Activated CD4-positive, alpha-beta T cell treated with anti-CD3 and anti-CD28 coated beads, Interleukin-2, amount 50 U/mL, for 4 hours (primary cell): ENCODE data around the gene FOXD4.
"Not testable (repeated sequence)": the region's sequence is repeated elsewhere in the genome, so short reads cannot be mapped to it uniquely, and the experiment has no call there.

ENCODE experiments used
- DNase-seq, 2 experiments: peaks; one replicate each; pipeline ENCODE4 v3.0.0-alpha.2; 2020

The FOXD4 gene

DNA sequence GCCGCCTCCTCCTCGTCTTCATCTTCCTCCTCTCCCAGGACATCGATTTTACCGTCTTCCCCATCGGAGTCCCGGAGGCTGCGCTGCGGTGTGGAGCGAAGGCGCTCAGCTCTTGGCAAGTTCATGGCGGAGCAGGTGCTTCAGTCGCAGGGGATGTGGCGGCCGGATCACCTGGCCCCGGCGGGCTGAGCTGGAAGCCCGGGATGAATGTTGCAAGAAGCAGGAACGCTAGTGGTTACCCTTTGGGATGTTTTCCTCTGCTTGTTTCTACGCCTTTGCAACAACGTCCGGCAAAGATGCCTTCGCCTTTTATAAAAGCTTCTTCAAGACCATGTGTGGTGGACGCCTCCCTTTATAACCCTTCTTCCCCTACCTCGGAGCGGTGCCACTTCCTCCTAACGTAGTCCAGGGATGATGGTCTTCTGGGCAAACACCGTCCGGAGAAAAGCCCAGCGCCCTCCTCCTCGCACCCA is at the start of gene FOXD4:
TSS of gene FOXD4 (minus strand) at position 423 of the 473 bp plus-strand sequence. CDS start at position 125, 298 bp downstream.
- DNase-seq, result not testable (repeated sequence)

GRCh38 chr9:159871-160270 is 41.7 kb upstream of the FOXD4 start:
- not testable (repeated sequence) for DNase-seq

- DNase-seq, result not testable (repeated sequence)
Measured at GRCh38 chr9:151173-151572, 33.0 kb upstream of the FOXD4 start.

- not testable (repeated sequence) for DNase-seq
Measured at GRCh38 chr9:139880-140279, 21.7 kb upstream of the FOXD4 start.

GRCh38 chr9:117144-117994 is 848 bp downstream of the FOXD4 start:
- not testable (repeated sequence) for DNase-seq

- not testable (repeated sequence) for DNase-seq
Measured at GRCh38 chr9:116239-117077, 1.8 kb downstream of the FOXD4 start.

DNA sequence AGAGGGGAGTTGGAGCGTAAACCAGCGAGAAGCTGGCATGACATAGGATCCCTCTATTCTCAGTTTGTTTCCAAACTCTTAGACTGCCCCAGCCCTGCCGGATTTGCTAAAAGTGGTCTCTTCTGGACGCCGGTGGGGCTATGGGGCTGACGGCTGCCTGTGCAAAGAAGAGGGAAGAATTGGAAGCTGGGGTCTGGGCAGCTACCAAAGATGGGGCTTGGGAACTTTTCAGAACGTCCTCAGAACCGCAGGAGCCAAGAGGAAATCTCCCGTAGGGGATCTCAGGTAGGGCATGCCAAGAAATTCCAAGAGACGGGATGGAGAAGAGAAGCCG is 3.1 kb downstream of the FOXD4 start:
- not testable (repeated sequence) for DNase-seq

GRCh38 chr9:114267-115117 is 3.7 kb downstream of the FOXD4 start:
- DNase-seq, result not testable (repeated sequence)

- not testable (repeated sequence) for DNase-seq
Measured at GRCh38 chr9:113468-114266, 4.5 kb downstream of the FOXD4 start.

- DNase-seq, result not testable (repeated sequence)
Measured at GRCh38 chr9:112589-113467, 5.4 kb downstream of the FOXD4 start.

GRCh38 chr9:110672-111071 is 7.5 kb downstream of the FOXD4 start:
- DNase-seq, result not testable (repeated sequence)

GRCh38 chr9:109540-109939 is 8.7 kb downstream of the FOXD4 start:
- DNase-seq, result not testable (repeated sequence)

DNA sequence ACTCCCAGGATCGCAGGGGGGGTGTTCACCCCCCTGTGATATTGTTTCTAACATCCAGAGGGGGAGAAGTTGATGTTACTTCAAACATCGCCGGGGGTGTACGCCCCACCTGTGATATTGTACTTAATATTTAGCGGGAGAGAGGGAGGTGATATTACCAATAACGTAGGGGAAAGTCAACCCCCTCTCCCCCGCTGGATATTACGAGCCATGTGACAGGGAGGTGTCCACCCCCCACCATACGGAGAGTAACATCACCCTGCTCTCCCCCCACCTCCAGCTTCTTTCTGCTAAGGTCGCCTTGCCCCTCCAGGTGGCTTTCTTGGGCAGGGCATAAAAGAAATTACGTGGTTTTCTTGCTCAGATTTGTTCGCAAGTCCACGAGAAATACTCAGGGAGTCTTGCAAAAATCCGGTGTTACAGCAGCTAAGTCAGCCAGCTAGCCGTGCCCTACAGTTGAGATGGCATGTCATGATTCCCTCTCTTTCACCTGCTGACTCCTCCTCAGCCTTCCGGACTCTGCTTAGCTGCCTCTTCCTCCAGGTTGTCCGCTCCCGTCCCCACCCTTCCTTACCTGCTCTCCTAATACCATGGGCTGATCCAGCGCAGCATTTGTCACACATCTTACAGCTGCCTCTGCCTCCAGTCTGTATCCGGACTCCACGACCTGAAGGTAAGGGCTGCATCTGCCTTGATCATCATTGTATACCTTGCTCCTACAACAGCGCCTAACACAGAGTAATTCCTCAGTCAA is 9.3 kb downstream of the FOXD4 start:
- DNase-seq, result not testable (repeated sequence)

GRCh38 chr9:105991-106390 is 12.2 kb downstream of the FOXD4 start:
- not testable (repeated sequence) for DNase-seq

GRCh38 chr9:100430-100829 is 17.8 kb downstream of the FOXD4 start:
- not testable (repeated sequence) for DNase-seq

DNA sequence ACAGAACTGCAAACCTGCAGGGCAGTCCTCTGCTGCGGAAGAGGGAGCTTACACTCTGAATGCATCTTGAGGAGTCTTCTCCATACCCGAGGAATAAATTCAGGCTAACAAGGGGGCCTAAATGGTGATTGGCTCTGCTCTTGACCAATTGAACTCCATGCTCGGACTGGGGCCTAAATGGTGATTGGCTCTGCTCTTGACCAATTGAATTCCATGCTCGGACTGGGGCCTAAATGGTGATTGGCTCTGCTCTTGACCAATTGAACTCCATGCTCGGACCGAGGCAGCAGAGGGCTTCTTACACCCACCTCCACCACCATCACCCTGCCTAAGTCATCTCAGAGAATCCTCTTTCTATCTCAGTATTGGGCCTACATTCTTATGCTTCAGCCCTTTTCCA is 18.4 kb downstream of the FOXD4 start:
- not testable (repeated sequence) for DNase-seq

DNA sequence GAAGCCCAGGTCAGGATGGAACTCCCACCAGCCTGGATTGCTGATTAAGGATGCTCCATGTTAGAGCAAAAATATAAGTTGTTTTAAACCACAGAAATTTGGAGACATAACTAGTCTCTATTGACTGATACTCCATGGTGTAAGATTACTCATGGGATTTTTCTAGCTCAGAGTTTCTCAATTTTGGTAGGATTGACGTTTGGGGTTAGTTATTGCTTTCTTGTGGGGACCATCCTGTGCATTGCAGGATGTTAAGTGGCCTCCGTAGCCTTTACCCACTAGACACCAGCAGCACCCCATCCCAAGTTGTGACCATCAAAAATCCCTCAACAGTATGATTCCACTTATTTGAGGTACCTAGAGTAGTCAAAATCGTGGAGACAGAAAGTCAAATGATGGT is 19.4 kb downstream of the FOXD4 start:
- DNase-seq, result not testable (repeated sequence)

- not testable (repeated sequence) for DNase-seq
Measured at GRCh38 chr9:94992-95391, 23.2 kb downstream of the FOXD4 start.

DNA sequence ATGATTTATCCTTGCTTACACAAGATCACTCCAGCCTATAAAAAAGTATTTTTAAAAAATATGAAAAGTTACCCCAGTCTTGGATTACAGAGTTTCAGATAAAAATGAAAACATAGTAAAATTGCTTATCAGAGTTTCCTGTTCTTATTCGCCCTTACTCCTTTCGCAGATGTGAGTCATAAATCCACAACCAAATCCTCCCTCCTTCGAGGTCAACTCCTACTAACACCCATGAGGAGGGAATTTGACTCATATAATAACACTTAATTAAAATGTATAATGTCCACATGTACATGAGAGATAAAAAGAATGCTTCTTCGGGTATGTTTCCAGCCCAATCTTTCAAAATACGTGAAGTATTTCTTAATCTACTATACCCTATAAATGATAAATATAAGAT is 23.9 kb downstream of the FOXD4 start:
- not testable (repeated sequence) for DNase-seq

GRCh38 chr9:93909-94308 is 24.3 kb downstream of the FOXD4 start:
- DNase-seq, result not testable (repeated sequence)
